Measurements from ENCODE around the gene EYA4.
"Not testable (repeated sequence)": the region's sequence is repeated elsewhere in the genome, so short reads cannot be mapped to it uniquely, and the experiment has no call there.

EYA4 gene

DNA sequence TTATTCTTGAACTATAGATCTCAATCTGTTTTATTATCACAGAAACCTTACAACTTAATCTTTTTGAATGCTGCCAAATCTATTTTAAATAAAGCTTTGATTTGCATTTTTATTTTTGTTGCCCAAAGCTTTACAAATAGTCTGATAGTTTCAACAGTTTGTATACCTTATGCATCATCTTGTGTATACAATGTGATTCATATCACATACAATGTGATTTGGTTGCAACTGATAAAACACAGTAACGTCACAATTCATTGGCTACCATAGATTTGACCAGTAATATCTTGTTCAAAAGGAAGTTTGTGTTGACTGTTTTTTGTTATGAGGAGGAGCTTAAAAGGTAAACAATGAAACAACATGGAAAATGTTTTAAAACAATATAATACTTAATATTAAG is 110.9 kb downstream of the EYA4 start:
- no peak for DNase-seq (ENCODE audit: low spot score)

DNA sequence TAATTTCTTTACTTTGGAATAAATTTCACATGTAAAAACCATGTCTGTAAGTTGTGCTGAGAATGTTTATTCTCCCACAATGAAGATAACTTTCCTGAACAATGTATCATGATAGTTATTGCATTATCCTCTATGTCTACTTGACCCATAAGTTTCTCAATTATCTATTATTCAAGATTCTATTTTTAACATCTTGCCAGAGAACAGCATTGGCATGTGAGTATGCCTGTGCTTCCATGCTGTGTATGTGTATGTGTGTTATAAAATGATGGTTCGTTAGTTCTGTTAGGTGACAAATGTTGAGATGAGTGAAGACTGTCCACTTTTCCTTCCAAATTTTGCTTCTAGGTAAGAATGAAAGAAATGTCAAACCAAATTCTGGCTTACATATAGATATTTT is 111.9 kb downstream of the EYA4 start:
- no peak for DNase-seq (ENCODE audit: low spot score)

GRCh38 chr6:133355922-133356321 is 114.8 kb downstream of the EYA4 start:
- no peak for DNase-seq (ENCODE audit: low spot score)

GRCh38 chr6:133358574-133359150 is 117.5 kb downstream of the EYA4 start:
- no peak for DNase-seq (ENCODE audit: low spot score)

GRCh38 chr6:133359256-133359655 is 118.1 kb downstream of the EYA4 start:
- no peak for DNase-seq (ENCODE audit: low spot score)

GRCh38 chr6:133359760-133360159 is 118.6 kb downstream of the EYA4 start:
- no peak for DNase-seq (ENCODE audit: low spot score)

- DNase-seq (ENCODE audit: low spot score) = no peak
Measured at GRCh38 chr6:133360194-133360593, 119.0 kb downstream of the EYA4 start.

DNA sequence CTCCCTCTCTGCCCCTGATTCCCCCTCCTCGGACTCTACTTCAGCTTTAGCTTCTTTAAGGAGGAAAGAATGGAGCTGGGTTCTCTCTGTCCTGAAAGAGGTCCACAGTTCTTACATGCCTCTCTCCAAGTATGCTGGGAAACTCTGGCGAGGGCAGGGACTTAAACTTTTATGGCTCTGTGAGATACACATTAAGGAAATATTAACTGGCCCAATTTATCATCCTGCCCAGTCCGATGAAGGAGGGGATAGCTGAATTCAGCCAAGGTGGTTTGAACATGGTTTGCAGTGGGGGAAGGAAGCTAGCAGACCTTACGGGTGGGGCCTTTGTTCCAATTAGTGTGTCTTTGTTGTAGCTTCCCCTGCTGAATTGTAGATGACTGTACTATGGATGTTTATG is 121.7 kb downstream of the EYA4 start:
- no peak for DNase-seq (ENCODE audit: low spot score)

DNA sequence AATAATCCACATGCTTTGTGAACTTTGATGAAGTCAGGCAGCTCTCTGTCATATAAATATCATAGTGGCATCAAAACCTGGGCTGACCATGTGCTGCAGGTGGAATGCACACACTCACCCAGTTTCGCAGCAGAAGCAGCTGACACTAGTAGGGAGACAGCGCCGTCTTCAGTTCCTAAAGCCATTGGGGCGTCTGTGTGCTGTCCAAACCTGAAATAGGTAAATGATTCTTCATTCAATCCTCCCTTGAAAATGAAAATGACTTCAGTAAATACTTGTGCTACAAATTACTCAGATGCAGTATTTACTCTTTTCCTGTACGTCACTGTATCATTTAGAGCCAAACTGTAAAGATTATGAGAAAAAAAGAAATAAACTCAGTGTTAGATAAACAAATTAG is 127.5 kb downstream of the EYA4 start:
- no peak for DNase-seq (ENCODE audit: low spot score)

- DNase-seq (ENCODE audit: low spot score) = no peak
Measured at GRCh38 chr6:133369773-133370272, 128.7 kb downstream of the EYA4 start.

GRCh38 chr6:133376743-133377142 is 135.6 kb downstream of the EYA4 start:
- no peak for DNase-seq (ENCODE audit: low spot score)

DNA sequence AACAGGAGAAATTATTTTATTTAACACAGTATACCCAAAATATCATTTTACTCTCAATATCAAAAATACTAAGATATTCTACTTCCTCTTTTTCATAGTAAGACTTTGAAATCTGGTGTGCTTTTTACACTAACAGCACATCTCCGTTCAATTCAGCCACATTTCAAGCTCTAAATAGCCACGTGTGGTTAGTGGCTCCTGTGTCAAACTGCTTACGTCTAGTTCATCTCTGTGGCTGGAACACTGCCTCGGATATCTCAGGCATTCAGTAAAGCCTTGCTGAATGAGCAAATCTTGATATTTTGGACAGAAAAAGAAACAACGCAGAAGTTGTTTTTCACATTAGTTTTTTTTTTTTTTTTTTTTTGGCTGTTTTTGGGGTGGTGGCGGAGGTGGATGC is 136.1 kb downstream of the EYA4 start:
- DNase-seq (ENCODE audit: low spot score) = no peak

DNA sequence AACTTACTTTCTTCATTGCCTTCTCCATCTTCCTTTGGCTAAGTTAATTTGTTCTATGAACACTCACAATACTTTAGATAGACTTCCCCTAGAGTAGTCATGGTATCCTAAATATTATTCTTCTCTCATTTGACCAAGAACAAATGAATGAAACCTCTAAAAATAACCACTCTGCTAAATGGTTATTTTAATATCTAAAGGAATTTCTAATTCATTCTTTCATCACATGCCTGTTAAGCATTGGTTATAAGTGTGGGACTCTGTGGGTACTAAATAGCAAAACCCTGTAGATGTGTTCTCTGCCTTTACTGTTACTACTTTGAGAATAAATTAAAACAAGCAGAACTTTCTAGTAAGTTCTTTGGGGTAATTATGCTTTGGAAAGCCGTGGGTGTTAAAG is 138.9 kb downstream of the EYA4 start:
- DNase-seq (ENCODE audit: low spot score) = no peak

DNA sequence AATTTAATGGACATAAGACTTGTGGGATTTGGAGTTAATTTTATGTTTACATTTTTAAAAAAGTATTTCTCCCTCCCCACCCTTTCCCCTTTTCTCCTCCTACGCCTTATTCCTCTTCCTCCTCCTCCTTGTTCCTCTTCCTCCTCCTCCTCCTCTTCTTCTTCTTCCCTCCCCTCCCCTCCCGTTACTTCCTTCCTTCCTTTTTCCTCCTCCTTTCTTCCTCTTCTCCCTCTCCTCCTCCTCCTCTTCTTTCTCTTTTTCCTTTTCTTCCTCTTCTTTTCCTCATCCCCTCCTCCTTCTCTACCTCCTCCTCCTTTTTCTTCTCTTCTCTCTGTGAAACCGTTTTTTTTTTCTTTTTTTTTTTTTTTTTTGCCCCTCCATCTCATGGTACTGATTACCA is 139.6 kb downstream of the EYA4 start:
- DNase-seq (ENCODE audit: low spot score) = no peak

- no peak for DNase-seq (ENCODE audit: low spot score)
Measured at GRCh38 chr6:133388731-133389130, 147.6 kb downstream of the EYA4 start.

GRCh38 chr6:133390168-133390567 is 149.0 kb downstream of the EYA4 start:
- no peak for DNase-seq (ENCODE audit: low spot score)

- DNase-seq (ENCODE audit: low spot score) = no peak
Measured at GRCh38 chr6:133392015-133392414, 150.9 kb downstream of the EYA4 start.

- no peak for DNase-seq (ENCODE audit: low spot score)
Measured at GRCh38 chr6:133392641-133393040, 151.5 kb downstream of the EYA4 start.

DNA sequence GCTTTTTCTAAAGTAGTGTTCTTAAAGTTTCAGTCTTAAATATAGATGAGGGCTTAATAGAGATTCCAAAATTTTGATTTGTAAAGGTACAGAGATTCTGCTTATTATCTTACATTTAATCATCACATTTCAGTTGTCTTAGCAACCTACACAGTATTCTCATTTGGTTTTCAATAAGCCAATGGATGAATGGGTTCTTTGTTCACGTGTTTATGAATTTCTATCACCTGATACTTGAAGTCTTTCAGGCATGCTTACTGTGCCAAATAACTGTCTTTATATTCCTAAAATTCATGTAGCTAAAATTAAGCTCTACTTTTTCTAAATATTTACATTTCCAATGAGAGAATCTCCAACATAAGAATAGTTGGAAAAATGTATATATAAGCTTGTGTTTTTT is 152.7 kb downstream of the EYA4 start:
- no peak for DNase-seq (ENCODE audit: low spot score)

DNA sequence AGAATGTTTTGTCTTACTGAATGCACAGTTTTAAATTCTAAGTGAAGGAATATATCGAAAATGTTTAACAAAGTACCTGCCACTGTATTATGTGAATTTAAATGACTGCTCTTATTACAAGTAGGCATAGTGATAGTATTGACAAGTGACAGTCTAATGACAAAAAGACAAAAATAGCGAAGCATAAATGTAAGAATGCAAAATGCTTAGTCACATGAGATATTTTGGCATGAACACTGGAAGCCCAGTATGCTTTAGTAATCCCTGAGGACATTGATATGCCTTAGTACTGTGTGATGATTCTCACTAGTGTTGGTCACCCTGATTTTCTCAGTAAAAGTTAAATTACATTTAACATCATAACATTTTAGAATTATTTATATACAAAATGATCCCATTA is 153.5 kb downstream of the EYA4 start:
- no peak for DNase-seq (ENCODE audit: low spot score)

DNA sequence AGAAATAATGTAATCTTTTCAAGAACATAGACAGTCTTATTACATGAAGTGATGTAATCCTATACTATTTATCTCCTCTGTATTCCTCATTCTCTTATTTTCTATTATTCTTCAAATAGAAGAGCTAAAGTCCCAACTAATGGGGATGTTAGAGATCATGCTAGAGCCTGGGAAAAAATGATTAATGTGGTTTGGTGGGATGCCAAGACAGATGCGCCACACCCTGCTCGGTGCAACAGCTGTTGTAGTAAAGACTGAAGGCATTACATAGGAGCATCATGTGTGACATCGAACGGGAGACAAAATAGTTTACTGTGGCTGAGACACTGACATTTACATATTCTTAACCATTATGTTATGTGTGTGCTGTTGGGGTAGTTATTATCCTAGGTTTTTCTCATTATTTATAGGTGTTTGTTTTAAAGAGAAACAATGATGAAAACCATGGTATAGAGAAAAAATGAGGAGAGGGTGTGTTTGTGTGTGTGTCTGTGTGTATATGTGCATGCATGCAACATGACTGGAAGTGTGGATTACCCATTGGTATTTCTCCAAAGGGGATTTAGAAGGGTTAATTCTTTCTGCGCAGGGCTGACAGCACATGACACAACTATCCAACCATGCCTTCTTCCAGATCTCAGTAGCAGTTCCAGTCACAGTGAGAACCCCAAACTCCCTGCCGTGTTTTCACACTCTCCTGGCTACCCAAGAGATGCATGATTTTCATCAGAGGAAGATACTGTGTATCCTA is 155.3 kb downstream of the EYA4 start:
- no peak for DNase-seq (ENCODE audit: low spot score)

DNA sequence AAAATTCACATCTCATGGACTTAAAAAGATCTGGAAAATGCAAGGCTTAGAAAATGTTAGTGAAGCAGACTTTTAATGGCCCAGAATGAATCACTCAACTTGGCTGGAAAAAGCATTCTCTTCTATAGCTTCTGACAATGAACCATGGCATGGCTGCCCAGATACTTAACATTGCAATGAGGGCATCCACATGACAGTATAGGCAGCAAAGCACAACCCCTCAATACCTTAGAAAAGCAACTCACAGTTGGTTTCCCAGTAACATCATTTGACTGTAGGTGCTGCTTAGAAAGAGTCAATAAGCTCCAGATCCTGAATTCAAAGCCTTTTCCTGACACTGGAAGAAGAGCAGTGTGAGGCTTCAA is 155.8 kb downstream of the EYA4 start:
- no peak for DNase-seq (ENCODE audit: low spot score)

DNA sequence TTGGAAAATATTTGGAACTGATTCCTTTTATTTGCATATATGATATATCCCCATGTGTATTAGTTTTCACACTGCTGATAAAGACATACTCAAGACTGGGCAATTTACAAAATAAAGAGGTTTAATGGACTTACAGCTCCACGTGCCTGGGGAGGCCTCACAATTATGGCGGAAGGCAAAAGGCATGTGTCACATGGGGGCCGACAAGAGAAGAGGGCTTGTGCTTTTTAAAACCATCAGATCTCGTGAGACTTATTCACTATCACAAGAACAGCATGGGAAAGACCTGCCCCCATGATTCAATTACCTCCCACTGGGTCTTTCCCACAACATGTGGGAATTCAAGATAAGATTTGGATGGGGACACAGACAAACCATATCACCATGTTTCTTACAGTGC is 156.4 kb downstream of the EYA4 start:
- DNase-seq (ENCODE audit: low spot score) = not testable (repeated sequence)

- no peak for DNase-seq (ENCODE audit: low spot score)
Measured at GRCh38 chr6:133399426-133399825, 158.3 kb downstream of the EYA4 start.

Measured in CD4-positive, alpha-beta T cell treated with Interleukin-6 at 100 ng/mL for 8 hours (primary cell).